IMR-90 (cell line): ENCODE data around the gene KRTAP6-3. TPM values are rescaled to one million over a fixed set of nuclear protein-coding genes. Genes with fewer than 3 reads are reported as not detected.

Experiments
- ATAC-seq: fragments of 200-7000 bp; cut with Tn5 transposase; 2 replicates; pipeline ENCODE4 v1.9.1; 2020; ENCODE audit warnings: low read depth, mild to moderate bottlenecking, moderate library complexity
- BruUV-seq: library from RNA; stranded (reverse); fragments of 400-500 nt; replicated peaks from 2 replicates; lab custom pipeline; 2021; lab: Mats Ljungman, UMichigan
- CTCF ChIA-PET: fragments of 300-600 bp; formaldehyde crosslinking; extraction: SDS; loops from one replicate; lab custom pipeline; 2021; ENCODE audit warnings: antibody characterized with exemption; lab: Yijun Ruan, JAX
- POLR2A ChIA-PET: fragments of 300-600 bp; sonication (Branson Sonifier 250); formaldehyde crosslinking; loops from one replicate; lab custom pipeline; 2022; ENCODE audit warnings: antibody characterized with exemption; ENCODE audit not compliant: unreplicated experiment; lab: Charles Lee
- DNase-seq: peaks from one replicate; pipeline ENCODE4 v3.0.0; 2013
- H2AFZ ChIP-seq: replicated peaks from 2 replicates; pipeline ENCODE3; 2013; ENCODE audit warnings: low read length, mild to moderate bottlenecking; ENCODE audit not compliant: poor library complexity
- H2AK5ac ChIP-seq: 2 replicates; pipeline ENCODE4 v1.6.1; 2013; ENCODE audit warnings: low read depth, low read length, inconsistent platforms
- H2AK9ac ChIP-seq: replicated peaks from 2 replicates; pipeline ENCODE3; 2013; ENCODE audit warnings: mild to moderate bottlenecking, low read depth, low read length, moderate library complexity; ENCODE audit not compliant: poor library complexity
- H2BK120ac ChIP-seq: 2 replicates; pipeline ENCODE4 v1.6.1; 2013; ENCODE audit warnings: low read depth, low read length, inconsistent platforms
- H2BK15ac ChIP-seq: 3 replicates; pipeline ENCODE4 v1.6.1; 2013; ENCODE audit warnings: low read depth, low read length, inconsistent platforms
- H2BK20ac ChIP-seq: 2 replicates; pipeline ENCODE4 v1.6.1; 2013; ENCODE audit warnings: low read depth, mild to moderate bottlenecking, inconsistent platforms, low read length, moderate library complexity
- H2BK5ac ChIP-seq: 2 replicates; pipeline ENCODE4 v1.6.1; 2013; ENCODE audit warnings: mild to moderate bottlenecking, low read depth, low read length, inconsistent platforms; ENCODE audit not compliant: poor library complexity, severe bottlenecking
- H3K14ac ChIP-seq: replicated peaks from 2 replicates; pipeline ENCODE4 v1.6.1; 2013; ENCODE audit warnings: low read depth, low read length, inconsistent platforms
- H3K18ac ChIP-seq: 2 replicates; pipeline ENCODE4 v1.6.1; 2013; ENCODE audit warnings: low read depth, low read length, control low read depth
- H3K23ac ChIP-seq: 2 replicates; pipeline ENCODE4 v1.6.1; 2013; ENCODE audit warnings: low read depth, low read length, inconsistent platforms
- H3K27ac ChIP-seq: 2 replicates; pipeline ENCODE4 v1.5.1; 2013; ENCODE audit warnings: mild to moderate bottlenecking, control low read depth, low read length; ENCODE audit not compliant: insufficient read depth
- H3K27me3 ChIP-seq: 2 replicates; pipeline ENCODE4 v1.6.1; 2013; ENCODE audit warnings: low read length; ENCODE audit not compliant: control insufficient read depth, insufficient read depth
- H3K36me3 ChIP-seq: 2 replicates; pipeline ENCODE4 v1.6.1; 2013; ENCODE audit warnings: low read length, mixed read lengths; ENCODE audit not compliant: control insufficient read depth, insufficient read depth
- H3K4ac ChIP-seq: 2 replicates; pipeline ENCODE4 v1.6.1; 2013; ENCODE audit warnings: low read depth, low read length, inconsistent platforms
- H3K4me1 ChIP-seq: 2 replicates; pipeline ENCODE4 v1.6.1; 2013; ENCODE audit warnings: low read length, mixed read lengths; ENCODE audit not compliant: control insufficient read depth, insufficient read depth
- H3K4me2 ChIP-seq: 2 replicates; pipeline ENCODE4 v1.6.1; 2013; ENCODE audit warnings: low read depth, mild to moderate bottlenecking, control low read depth, low read length, moderate library complexity
- H3K4me3 ChIP-seq: 2 replicates; pipeline ENCODE4 v1.5.1; 2013; ENCODE audit warnings: low read depth, mild to moderate bottlenecking, control low read depth, low read length, moderate library complexity; ENCODE audit not compliant: insufficient read depth
- H3K56ac ChIP-seq: 2 replicates; pipeline ENCODE4 v1.6.1; 2013; ENCODE audit warnings: low read length, inconsistent platforms; ENCODE audit not compliant: insufficient read depth; ENCODE audit errors: extremely low read depth
- H3K79me1 ChIP-seq, 2 experiments: 2 replicates each; pipeline ENCODE4 v1.6.1; 2013; ENCODE audit warnings: low read length in 2 of 2, inconsistent platforms in 1 of 2, low read depth in 1 of 2
- H3K9ac ChIP-seq: 2 replicates; pipeline ENCODE4 v1.6.1; 2013; ENCODE audit warnings: low read depth, low read length, control low read depth
- H3K9me1 ChIP-seq: 2 replicates; pipeline ENCODE4 v1.6.1; 2013; ENCODE audit warnings: low read length, inconsistent platforms; ENCODE audit not compliant: insufficient read depth
- H3K9me3 ChIP-seq: 2 replicates; pipeline ENCODE4 v1.6.1; 2013; ENCODE audit warnings: low read length; ENCODE audit not compliant: control insufficient read depth, insufficient read depth
- H4K20me1 ChIP-seq: 2 replicates; pipeline ENCODE4 v1.6.1; 2013; ENCODE audit warnings: low read length, inconsistent platforms; ENCODE audit not compliant: insufficient read depth
- H4K5ac ChIP-seq: 2 replicates; pipeline ENCODE4 v1.6.1; 2013; ENCODE audit warnings: mild to moderate bottlenecking, low read depth, low read length, control low read depth
- H4K8ac ChIP-seq, 2 experiments: 2 replicates each; pipeline ENCODE4 v1.6.1; 2013; ENCODE audit warnings: low read depth in 2 of 2, low read length in 2 of 2, control low read depth in 1 of 2, inconsistent platforms in 1 of 2
- H4K91ac ChIP-seq: 2 replicates; pipeline ENCODE4 v1.6.1; 2013; ENCODE audit warnings: low read depth, low read length, inconsistent platforms; ENCODE audit not compliant: insufficient read depth
- CEBPB ChIP-seq: IDR thresholded peaks from 2 replicates; pipeline ENCODE4 v1.6.1; 2012; ENCODE audit warnings: low read depth, low read length, improper control_type of control experiment
- MXI1 ChIP-seq: IDR thresholded peaks from 2 replicates; pipeline ENCODE4 v1.6.1; 2012; ENCODE audit warnings: low read depth, mild to moderate bottlenecking, low read length, moderate library complexity, borderline replicate concordance
- WGBS, 2 experiments: methylation state at CpG; one replicate each; pipeline versions ENCODE4 v1.1.5 to v1.1.7; 2013; ENCODE audit warnings: missing lambda C conversion rate in 2 of 2; ENCODE audit not compliant: insufficient read length in 1 of 2; ENCODE audit errors: extremely low coverage in 2 of 2; 5-methylcytosine and 5-hydroxymethylcytosine counted together
- dilution Hi-C: fragments of 300-500 bp; cut with HindIII; formaldehyde crosslinking; loops from one replicate; pipeline ENCODE4 v1.14.3; 2018; ENCODE audit warnings: low sequenced_read_pairs; ENCODE audit not compliant: unreplicated experiment
- in situ Hi-C: fragments of 300-500 bp; cut with MboI; formaldehyde crosslinking; loops from 3 replicates; pipeline ENCODE4 v1.14.3; 2019; ENCODE audit warnings: low sequenced_read_pairs, inconsistent platforms, mixed read lengths
- intact Hi-C: fragments of 100-400 bp; cut with micrococcal nuclease; formaldehyde crosslinking; loops from 2 replicates; pipeline ENCODE4 v1.10.0; 2022
- polyA plus RNA-seq, 3 experiments: library from polyadenylated mRNA; depleted of rRNA; stranded (reverse); fragments of >200 nt; gene quantifications; 2 replicates each; pipeline ENCODE4 v1.2.3, GENCODE V29; 2012; ENCODE audit warnings: low replicate concordance in 1 of 3
- total RNA-seq: library from RNA; depleted of rRNA; stranded (reverse); fragments of >200 nt; gene quantifications from 2 replicates; pipeline ENCODE4 v1.2.3, GENCODE V29; 2012
- TF ChIP-seq, protein P1 (sequence below): conservative IDR thresholded peaks from 2 replicates; pipeline ENCODE4 v1.5.1; 2012; ENCODE audit warnings: mild to moderate bottlenecking, low read depth, low read length, improper control_type of control experiment

KRTAP6-3 gene
- total and polyA plus RNA-seq, 2 of the 4 experiments (the other 2 are of a cell fraction), result not detected

- ATAC-seq, result no peak
- Histone ChIP-seq H3K9ac (no peak overlapping the region), H2BK120ac (no peak overlapping the region), H3K27ac (no peak overlapping the region), H3K14ac (no peak overlapping the region), H2BK15ac (no peak overlapping the region), H3K18ac (no peak overlapping the region), H2BK20ac (no peak overlapping the region), H4K5ac (no peak overlapping the region), H3K27me3 (no peaks in the 10 kb centered on the region), H2AFZ (no peak overlapping the region), H3K79me1 (no peaks in the 10 kb centered on the region), H4K91ac (no peak overlapping the region), H3K23ac (no peak overlapping the region), H3K9me3 (peaks cover 9% of the 10 kb centered on the region), H3K4me3 (no peak overlapping the region), H2AK9ac (no peak overlapping the region), H2BK5ac (no peak overlapping the region), H3K36me3 (no peaks in the 10 kb centered on the region), H3K4ac (no peak overlapping the region), H3K4me1 (no peaks in the 10 kb centered on the region), H3K9me1 (no peaks in the 10 kb centered on the region), H4K8ac (no peak overlapping the region), H3K56ac (no peak overlapping the region), H2AK5ac (no peak overlapping the region), H3K4me2 (no peak overlapping the region), H4K20me1 (no peaks in the 10 kb centered on the region)
- TF ChIP-seq CEBPB (peak; percentile 71), MXI1 (no peak)
- TF ChIP-seq, protein P1, sequence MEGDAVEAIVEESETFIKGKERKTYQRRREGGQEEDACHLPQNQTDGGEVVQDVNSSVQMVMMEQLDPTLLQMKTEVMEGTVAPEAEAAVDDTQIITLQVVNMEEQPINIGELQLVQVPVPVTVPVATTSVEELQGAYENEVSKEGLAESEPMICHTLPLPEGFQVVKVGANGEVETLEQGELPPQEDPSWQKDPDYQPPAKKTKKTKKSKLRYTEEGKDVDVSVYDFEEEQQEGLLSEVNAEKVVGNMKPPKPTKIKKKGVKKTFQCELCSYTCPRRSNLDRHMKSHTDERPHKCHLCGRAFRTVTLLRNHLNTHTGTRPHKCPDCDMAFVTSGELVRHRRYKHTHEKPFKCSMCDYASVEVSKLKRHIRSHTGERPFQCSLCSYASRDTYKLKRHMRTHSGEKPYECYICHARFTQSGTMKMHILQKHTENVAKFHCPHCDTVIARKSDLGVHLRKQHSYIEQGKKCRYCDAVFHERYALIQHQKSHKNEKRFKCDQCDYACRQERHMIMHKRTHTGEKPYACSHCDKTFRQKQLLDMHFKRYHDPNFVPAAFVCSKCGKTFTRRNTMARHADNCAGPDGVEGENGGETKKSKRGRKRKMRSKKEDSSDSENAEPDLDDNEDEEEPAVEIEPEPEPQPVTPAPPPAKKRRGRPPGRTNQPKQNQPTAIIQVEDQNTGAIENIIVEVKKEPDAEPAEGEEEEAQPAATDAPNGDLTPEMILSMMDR, result no peak
- no peak for DNase-seq
- dilution Hi-C loops (no loop called here), intact Hi-C loops (no loop called here), in situ Hi-C loops (no loop called here)
- WGBS, 2 experiments, result no CpG with 5 or more reads among the region's 3 CpGs
- CTCF ChIA-PET, result no interaction called here
- POLR2A ChIA-PET, result no interaction called here
- BruUV-seq, result no TSS peak
Measured at GRCh38 chr21:30638686-30639085, 46.4 kb downstream of the KRTAP6-3 start.
